A204.1 (cell line): ENCODE measurements around the gene NCR3LG1.
"Not testable (repeated sequence)": the region's sequence is repeated elsewhere in the genome, so short reads cannot be mapped to it uniquely, and the experiment has no call there.

ENCODE experiments used
- FAIRE-seq: peaks from 2 replicates; lab custom pipeline; 2012; peaks lifted over from hg19 to GRCh38; lab: Jason Lieb, UNC

The NCR3LG1 gene

DNA sequence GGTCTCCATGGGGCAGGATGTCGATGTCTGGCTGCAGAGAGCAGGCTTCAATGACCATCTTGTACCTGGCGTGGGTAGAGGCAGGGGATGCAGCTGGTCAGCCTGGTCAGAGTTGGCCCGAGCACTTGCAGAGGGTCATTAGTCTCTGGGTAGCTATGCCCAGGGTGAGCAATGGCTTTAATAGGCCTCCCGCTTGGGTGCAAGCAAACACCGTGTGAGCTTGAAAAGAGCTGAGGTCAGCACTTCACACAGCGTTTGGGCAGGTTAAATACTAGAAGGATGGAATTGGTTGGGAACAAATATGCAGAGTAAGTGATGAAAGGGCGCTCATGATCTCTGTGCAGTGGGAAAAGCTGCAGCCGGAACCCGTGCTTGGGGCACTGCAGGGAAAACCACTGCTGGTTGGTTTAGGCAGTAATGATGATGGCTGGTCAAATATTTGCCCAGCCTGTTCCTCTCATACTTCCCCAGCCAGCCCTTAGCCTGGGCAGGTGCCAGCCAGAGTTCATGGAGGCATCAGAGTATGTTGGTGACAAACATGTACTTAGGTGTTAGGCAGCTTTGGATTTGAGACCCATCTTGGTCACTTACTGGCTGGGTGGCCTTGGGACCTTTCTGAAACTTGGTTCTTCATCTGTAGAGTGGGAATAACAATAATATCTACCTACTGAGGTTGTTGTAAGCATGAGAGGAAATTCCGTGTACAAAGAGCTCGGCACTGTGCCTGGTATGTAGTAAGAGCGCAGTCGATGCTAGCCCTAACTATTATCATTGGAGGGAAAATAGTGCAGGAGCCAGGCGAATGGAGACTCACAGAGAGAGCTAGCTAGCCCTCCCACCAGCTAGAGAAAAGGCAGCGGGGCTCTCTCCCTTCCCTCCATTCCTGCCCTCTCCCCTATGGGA lies 62.1 kb downstream of the NCR3LG1 start:
- no peak for FAIRE-seq

- FAIRE-seq, result no peak
Measured at GRCh38 chr11:17414317-17414737, 62.7 kb downstream of the NCR3LG1 start.

DNA sequence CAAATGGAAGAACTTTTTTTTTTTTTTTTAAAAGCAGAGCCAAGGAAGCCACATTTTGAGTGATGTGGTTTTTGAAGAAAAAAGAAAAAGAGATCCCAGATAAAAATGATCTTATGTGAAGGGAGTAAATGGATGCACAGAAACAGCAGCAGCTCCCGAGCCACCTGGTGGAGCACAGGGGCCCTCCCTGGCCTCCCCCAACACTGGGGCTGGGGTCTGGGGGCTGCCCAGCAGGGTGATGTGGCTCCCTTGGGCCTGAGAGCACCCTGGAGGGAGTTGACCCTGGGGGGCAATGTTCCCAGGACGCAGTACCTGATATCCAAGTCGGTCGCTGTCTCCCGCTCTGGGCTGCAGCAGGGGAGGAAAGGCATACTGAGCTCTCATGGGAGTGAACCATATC lies 63.4 kb downstream of the NCR3LG1 start:
- no peak for FAIRE-seq

- FAIRE-seq, result no peak
Measured at GRCh38 chr11:17415523-17416104, 64.0 kb downstream of the NCR3LG1 start.

DNA sequence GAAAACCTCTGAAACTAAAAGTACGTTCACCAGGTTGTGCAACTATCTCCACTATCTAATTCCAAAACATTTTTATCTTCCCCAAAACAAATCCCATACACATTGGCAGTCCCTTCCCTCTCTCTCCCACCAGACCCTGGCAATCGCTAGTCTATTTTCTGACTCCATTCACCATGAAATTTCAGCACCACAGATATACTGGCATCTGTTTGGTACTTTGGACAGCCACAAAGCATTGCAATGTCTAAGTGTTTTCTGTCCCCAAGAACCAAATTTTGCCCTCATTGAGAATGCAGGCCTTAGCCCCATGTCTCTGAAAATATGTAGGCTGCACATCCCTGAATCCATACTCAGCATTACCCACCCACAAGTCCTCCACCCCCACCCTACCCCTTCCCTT lies 64.9 kb downstream of the NCR3LG1 start:
- FAIRE-seq, result no peak

DNA sequence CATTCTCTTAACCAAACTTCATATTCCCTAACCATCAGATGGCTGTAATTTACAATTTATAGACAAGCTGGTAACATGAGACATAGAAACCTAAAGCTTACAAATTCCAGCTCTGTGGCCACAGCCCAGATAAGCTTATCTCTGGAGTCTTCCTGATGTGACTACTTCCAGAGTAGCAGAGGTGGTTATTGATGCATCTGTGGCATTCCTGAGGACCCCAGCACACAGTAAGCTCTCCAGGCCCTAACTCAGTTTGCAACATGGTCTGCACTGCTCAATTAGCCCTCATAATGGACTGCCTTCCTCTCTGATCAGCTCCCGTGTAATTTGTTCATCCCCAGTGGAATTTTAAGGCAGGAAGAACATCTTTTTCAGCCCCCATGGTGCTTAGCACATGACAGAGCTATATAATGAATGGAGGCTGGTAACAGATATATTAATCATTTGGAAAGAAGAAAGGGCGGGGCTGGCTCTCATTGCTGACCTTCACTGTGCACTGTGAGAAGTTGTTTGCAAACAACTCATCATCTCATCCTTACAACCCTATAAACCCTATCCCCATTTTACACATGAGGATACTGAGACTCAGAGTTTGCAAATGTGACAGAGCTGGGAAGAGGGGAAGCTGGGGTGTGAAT lies 67.0 kb downstream of the NCR3LG1 start:
- no peak for FAIRE-seq

- FAIRE-seq, result no peak
Measured at GRCh38 chr11:17421781-17422180, 70.2 kb downstream of the NCR3LG1 start.

- no peak for FAIRE-seq
Measured at GRCh38 chr11:17423533-17424310, 72.1 kb downstream of the NCR3LG1 start.

- FAIRE-seq, result not testable (repeated sequence)
Measured at GRCh38 chr11:17426233-17426632, 74.6 kb downstream of the NCR3LG1 start.
